HUES48 (cell line): ENCODE results near the gene AFF3.

Source experiments
- H3K27ac ChIP-seq: one replicate; pipeline ENCODE4 v1.7.0; 2013; ENCODE audit warnings: low read depth, low read length, inconsistent platforms
- H3K27me3 ChIP-seq: 2 replicates; pipeline ENCODE4 v1.6.1; 2013; ENCODE audit warnings: mild to moderate bottlenecking, low read length; ENCODE audit not compliant: control insufficient read depth, insufficient read depth
- H3K36me3 ChIP-seq: 2 replicates; pipeline ENCODE4 v1.6.1; 2013; ENCODE audit warnings: low read length; ENCODE audit not compliant: control insufficient read depth, insufficient read depth
- H3K4me1 ChIP-seq: 2 replicates; pipeline ENCODE4 v1.6.1; 2013; ENCODE audit warnings: mild to moderate bottlenecking, low read length; ENCODE audit not compliant: control insufficient read depth, insufficient read depth
- H3K4me3 ChIP-seq: 2 replicates; pipeline ENCODE4 v1.5.1; 2013; ENCODE audit warnings: mild to moderate bottlenecking, low read depth, low read length
- H3K9ac ChIP-seq: 2 replicates; pipeline ENCODE4 v1.6.1; 2013; ENCODE audit warnings: mild to moderate bottlenecking, low read depth, low read length, moderate library complexity
- H3K9me3 ChIP-seq: 2 replicates; pipeline ENCODE4 v1.6.1; 2013; ENCODE audit warnings: low read length; ENCODE audit not compliant: control insufficient read depth, insufficient read depth

AFF3 gene

DNA sequence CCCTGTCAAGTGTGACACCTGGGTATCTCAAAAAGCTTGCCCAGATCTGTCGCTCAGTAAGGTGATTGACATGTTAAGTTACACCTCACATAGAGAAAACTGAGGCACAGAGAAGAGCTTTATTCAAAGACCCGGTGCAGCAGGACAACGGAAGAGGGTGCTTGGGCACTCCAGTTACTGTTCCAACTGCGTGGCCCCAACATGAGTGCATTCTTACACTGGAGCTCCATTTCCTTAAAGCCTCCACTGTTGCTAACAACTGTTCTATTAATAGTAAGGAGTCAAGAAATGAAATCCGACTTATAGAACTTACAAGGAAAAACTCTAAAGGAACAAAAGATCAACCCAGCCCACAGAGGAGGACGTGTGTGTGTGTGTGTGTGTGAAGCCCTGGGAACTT, 597.8 kb downstream of the AFF3 start:
- Histone ChIP-seq H3K36me3 (no peaks in the 10 kb centered on the region), H3K4me1 (peaks cover 5% of the 10 kb centered on the region; the same call in 1 of the 2 replicates), H3K4me3 (no peak overlapping the region), H3K27ac (no peak overlapping the region), H3K9me3 (no peaks in the 10 kb centered on the region), H3K9ac (no peak overlapping the region), H3K27me3 (no peaks in the 10 kb centered on the region)

DNA sequence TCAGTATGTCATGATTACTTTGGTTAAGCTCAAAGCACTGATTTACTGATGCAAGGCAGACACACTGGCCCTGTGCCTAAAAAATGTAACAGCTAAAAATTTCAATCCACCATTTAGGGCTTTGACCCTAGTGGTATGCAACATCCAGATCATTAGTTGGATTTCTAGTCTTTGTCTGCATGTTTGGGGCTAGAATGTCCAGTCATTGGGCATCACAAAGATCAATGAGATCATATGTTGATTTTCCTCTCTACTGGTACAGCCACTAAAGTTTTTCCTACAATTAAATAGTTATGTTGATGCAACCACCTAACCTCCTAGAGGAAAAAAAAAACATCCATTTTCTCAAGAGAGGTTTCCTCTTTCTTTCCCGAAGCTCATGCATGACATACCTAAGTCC, 599.1 kb downstream of the AFF3 start:
- no peaks in the 10 kb centered on the region for H3K27me3 ChIP-seq
- no peak overlapping the region for H3K27ac ChIP-seq
- no peaks in the 10 kb centered on the region for H3K36me3 ChIP-seq
- H3K4me1 ChIP-seq = peaks cover 5% of the 10 kb centered on the region; the same call in 1 of the 2 replicates
- H3K9ac ChIP-seq = no peak overlapping the region
- H3K4me3 ChIP-seq = no peak overlapping the region
- no peaks in the 10 kb centered on the region for H3K9me3 ChIP-seq

DNA sequence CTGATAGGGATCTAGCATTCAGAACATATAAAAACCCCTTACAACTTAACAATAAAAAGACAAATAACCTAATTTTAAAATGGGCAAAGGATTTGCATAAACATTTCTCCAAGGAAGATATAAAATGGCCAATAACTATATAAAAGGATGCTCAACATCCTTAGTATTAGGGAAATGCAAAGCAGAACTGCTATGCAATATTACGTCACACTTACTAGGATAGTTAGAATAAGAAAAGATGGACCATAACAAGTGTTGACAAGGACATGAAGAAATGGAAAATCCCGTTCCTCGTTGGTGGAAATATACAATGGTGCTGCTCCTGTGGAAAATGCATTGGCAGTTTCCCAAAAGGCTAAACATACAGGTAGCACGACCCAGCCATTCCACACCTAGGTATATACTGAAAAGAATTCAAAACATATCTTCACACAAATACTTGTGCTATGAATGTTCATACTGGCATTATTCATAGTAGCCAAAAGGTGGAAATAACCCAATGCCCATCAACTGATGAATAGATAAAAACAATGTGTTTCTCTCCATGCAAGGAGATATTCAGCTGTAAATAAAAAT, 604.4 kb downstream of the AFF3 start:
- Histone ChIP-seq H3K9me3 (no peaks in the 10 kb centered on the region), H3K4me3 (no peak overlapping the region), H3K9ac (no peak overlapping the region), H3K4me1 (no peaks in the 10 kb centered on the region), H3K27ac (no peak overlapping the region), H3K36me3 (no peaks in the 10 kb centered on the region), H3K27me3 (no peaks in the 10 kb centered on the region)

DNA sequence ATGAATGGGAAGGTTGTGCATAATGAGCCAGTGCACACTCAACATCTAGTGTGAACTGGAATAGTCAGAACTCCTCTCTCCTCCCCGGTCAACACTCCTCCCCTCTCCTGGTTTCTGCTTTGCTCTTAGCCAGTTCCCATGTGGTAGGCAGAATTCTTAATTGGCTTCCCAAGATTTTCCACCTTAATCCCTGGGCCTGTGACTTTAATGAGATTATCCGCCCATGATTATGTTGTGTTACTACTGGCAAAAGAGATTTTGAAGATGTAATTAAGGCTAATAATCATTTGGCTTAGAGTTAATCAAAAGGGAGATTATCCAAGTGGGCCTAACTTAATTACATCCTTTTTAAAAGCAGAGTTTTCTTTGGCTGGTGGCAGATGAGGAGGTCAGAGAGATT, 618.3 kb downstream of the AFF3 start:
- no peak overlapping the region for H3K9ac ChIP-seq
- H3K27me3 ChIP-seq = no peaks in the 10 kb centered on the region
- no peaks in the 10 kb centered on the region for H3K9me3 ChIP-seq
- H3K4me3 ChIP-seq = no peak overlapping the region
- H3K27ac ChIP-seq = no peak overlapping the region
- no peaks in the 10 kb centered on the region for H3K4me1 ChIP-seq
- no peaks in the 10 kb centered on the region for H3K36me3 ChIP-seq

DNA sequence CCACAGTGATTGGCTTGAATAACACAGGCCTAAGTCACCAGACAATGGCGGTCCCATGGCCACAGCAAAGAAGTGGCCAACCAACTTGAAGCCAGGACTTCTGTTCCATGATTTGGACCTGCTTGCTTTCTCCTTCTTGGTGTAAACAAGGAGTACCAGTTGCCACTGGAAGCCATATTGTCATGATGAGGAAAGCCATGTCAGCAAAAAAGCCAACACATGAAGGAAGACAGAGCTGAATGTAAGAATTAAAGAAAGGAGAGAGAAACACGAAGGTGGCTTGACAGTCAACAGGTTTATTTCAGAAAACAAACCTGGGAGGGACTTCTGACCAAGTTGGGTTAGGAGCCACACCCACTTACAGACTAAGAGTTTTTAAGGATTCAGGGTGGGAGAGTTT, 620.2 kb downstream of the AFF3 start:
- Histone ChIP-seq H3K4me3 (no peak overlapping the region), H3K36me3 (no peaks in the 10 kb centered on the region), H3K27ac (no peak overlapping the region), H3K27me3 (no peaks in the 10 kb centered on the region), H3K9ac (no peak overlapping the region), H3K9me3 (no peaks in the 10 kb centered on the region), H3K4me1 (no peaks in the 10 kb centered on the region)

DNA sequence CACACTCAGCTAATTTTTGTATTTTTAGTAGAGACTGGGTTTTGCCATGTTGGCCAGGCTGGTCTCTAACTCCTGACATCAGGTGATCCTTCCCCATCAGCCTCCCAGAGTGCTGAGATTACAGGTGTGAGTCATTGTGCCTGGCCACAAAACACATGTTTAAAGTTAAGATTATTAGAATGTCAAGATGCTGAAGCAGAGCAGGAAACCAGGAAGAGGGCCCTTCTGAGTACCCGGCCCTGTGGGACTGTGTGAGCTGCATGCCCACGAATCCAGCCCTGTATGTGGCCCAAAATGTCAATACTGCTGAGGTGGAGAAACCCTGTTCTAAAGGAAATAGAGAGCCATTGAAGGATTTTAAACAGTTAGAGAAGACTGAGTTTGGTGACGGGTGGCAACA, 621.6 kb downstream of the AFF3 start:
- Histone ChIP-seq H3K9me3 (no peaks in the 10 kb centered on the region), H3K27ac (no peak overlapping the region)

DNA sequence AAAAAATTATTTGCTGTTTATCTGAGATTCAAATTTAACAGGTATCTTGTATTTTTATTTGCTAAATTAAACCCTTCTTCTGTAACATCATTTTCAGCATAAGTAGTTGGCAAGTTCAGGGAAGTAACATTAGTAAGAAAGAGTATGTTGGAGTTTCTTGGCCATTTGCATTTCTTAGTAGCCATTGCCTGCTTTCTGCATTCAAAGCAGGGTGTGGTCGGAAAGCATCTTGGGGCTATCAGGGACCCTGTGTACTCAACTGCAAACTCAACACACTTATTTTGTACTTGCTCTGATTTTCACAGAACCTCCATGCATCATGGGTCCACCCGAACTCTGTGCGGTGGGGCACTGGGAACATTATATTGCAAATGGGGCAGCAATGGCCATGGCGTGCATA, 622.2 kb downstream of the AFF3 start:
- Histone ChIP-seq H3K9ac (no peak overlapping the region), H3K4me1 (no peaks in the 10 kb centered on the region), H3K4me3 (no peak overlapping the region), H3K36me3 (no peaks in the 10 kb centered on the region), H3K27me3 (no peaks in the 10 kb centered on the region), H3K27ac (no peak overlapping the region), H3K9me3 (no peaks in the 10 kb centered on the region)

More for the DNA sequence above, 621.6 kb downstream of the AFF3 start:
- Histone ChIP-seq H3K4me3 (no peak overlapping the region), H3K9ac (no peak overlapping the region), H3K4me1 (no peaks in the 10 kb centered on the region), H3K36me3 (no peaks in the 10 kb centered on the region), H3K27me3 (no peaks in the 10 kb centered on the region)

DNA sequence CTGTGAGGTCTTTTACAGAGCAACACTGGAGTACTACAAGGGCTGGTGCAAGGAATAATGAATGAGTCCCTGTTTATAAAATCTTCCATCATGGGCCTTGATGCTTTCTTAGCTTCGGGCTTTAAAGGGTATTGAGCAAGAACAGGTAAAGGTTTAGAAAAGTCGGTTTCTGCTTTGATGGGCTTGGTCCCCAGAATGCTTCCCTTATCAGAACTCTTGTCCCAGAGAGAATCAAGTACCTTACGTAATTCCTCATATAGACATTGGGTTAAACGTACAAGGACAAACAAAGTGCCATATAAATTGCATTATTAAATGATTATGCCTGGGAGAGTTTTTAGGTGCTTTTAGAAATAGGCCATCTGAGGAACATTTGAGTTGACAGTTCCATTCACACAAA, 628.0 kb downstream of the AFF3 start:
- no peaks in the 10 kb centered on the region for H3K27me3 ChIP-seq

DNA sequence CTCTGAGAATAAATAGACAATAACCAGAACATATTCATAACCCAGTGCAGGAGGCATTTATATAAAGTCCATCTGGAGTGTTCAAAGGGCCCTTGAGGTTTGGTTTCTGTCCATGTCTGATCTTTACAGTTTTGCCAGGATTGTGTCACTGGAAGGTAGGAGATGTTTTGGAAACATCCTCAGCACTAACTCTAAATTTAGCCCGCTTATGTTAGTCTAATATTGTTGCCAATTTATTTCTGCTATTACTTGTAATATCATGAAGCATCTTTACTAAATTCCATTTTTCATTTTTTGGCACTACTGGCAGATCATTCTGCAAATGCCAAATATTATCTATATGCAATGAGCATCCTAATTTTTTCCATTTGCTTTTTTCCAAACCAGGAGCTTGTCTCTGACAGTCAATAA, 630.2 kb downstream of the AFF3 start:
- Histone ChIP-seq H3K9ac (no peak overlapping the region), H3K4me3 (no peak overlapping the region), H3K9me3 (no peaks in the 10 kb centered on the region), H3K4me1 (no peaks in the 10 kb centered on the region), H3K36me3 (no peaks in the 10 kb centered on the region), H3K27me3 (no peaks in the 10 kb centered on the region), H3K27ac (no peak overlapping the region)

More for the DNA sequence above, 628.0 kb downstream of the AFF3 start:
- no peak overlapping the region for H3K27ac ChIP-seq
- H3K36me3 ChIP-seq = no peaks in the 10 kb centered on the region
- no peaks in the 10 kb centered on the region for H3K9me3 ChIP-seq
- no peak overlapping the region for H3K9ac ChIP-seq
- H3K4me3 ChIP-seq = no peak overlapping the region
- H3K4me1 ChIP-seq = no peaks in the 10 kb centered on the region

DNA sequence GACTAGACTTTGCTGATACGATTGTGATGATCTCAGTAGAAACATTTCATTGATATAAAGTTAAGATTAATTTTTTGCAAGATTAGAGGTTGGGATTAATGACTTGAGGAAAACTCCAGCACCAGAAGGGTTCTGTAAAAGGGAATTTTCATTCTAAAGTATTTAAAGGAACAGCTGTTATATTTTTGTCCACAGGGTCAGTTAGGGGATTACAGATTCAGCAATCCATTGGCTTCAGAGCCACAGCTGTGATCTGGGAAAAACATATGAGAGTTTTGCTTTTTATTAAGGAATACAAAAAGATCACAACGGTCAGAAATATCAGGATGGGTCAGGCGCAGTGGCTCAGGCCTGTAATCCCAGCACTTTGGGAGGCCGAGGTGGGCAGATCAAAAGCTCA, 633.0 kb downstream of the AFF3 start:
- Histone ChIP-seq H3K27me3 (no peaks in the 10 kb centered on the region), H3K36me3 (no peaks in the 10 kb centered on the region), H3K9me3 (no peaks in the 10 kb centered on the region), H3K4me1 (no peaks in the 10 kb centered on the region), H3K27ac (no peak overlapping the region), H3K4me3 (no peak overlapping the region), H3K9ac (no peak overlapping the region)

DNA sequence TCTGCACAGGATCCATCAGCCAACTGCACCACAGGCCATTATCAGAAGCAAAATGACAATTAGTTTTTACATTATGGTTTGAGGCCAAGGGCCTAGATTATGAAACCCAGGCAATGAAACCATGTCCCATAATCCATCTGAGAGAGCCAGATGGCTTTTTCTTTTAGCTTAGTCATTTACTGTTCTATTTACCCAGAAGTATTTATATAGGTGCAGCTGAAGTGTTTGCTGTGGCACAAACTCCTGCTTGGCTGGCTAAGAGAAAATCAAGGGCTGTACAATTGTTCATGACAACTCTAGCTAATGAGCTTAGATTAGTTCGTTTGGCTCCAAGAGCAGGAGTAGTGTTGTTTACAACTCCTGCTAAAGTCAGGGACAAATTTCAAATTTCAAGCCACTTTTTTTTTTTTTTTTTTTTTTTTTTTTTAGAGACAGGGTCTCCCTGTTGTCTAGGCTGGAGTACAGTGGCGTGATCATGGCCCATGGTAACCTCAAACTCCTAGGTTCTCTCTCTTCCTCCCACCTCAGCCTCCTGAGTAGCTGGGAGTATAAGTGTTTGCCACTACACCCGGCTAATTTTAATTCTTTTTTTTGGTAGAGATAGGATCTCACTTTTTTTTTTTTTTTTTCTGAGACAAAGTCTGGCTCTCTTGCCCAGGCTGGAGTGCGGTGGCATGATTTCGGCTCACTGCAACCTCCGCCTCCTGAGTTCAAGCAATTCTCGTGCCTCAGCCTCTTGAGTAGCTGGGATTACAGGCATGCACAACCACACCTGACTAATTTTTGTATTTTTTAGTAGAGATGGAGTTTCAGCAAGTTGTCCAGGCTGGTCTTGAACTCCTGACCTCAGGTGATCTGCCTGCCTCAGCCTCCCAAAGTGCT, 634.2 kb downstream of the AFF3 start:
- no peak overlapping the region for H3K27ac ChIP-seq
- H3K9me3 ChIP-seq = no peaks in the 10 kb centered on the region
- no peak overlapping the region for H3K4me3 ChIP-seq
- H3K9ac ChIP-seq = no peak overlapping the region
- no peaks in the 10 kb centered on the region for H3K36me3 ChIP-seq
- H3K4me1 ChIP-seq = no peaks in the 10 kb centered on the region
- no peaks in the 10 kb centered on the region for H3K27me3 ChIP-seq
